Fibroblast of lung (primary cell): Measurements from ENCODE around the gene CCDC54. TPM values are rescaled to one million over a fixed set of nuclear protein-coding genes. Genes with fewer than 3 reads are reported as not detected.

ENCODE experiments used
- DNase-seq, 2 donors: peaks; one replicate each; pipeline versions ENCODE4 v3.0.0 to v3.0.0-alpha.2; 2010; ENCODE audit warnings: low read depth in 2 of 2
- H2AFZ ChIP-seq: 2 replicates; pipeline ENCODE4 v1.5.1; 2012; ENCODE audit warnings: low read length, control low read depth, inconsistent platforms
- H3K27ac ChIP-seq: 2 replicates; pipeline ENCODE4 v1.5.1; 2011; ENCODE audit warnings: low read length, control low read depth; ENCODE audit not compliant: insufficient read depth
- H3K27me3 ChIP-seq: 2 replicates; pipeline ENCODE4 v1.5.1; 2011; ENCODE audit warnings: mild to moderate bottlenecking, low read length; ENCODE audit not compliant: control insufficient read depth, insufficient read depth
- H3K36me3 ChIP-seq: 2 replicates; pipeline ENCODE4 v1.5.1; 2011; ENCODE audit warnings: low read length; ENCODE audit not compliant: control insufficient read depth, insufficient read depth
- H3K4me1 ChIP-seq: 2 replicates; pipeline ENCODE4 v1.5.1; 2011; ENCODE audit warnings: low read length; ENCODE audit not compliant: control insufficient read depth, insufficient read depth; ENCODE audit errors: extremely low read depth
- H3K4me2 ChIP-seq: 2 replicates; pipeline ENCODE4 v1.5.1; 2011; ENCODE audit warnings: low read length, control low read depth; ENCODE audit not compliant: insufficient read depth; ENCODE audit errors: extremely low read depth
- H3K4me3 ChIP-seq, 4 experiments: fragments of 200-600 bp in 1 of 4; sonication (generic) in 1 of 4; replicated peaks in 1 of 4; 2 replicates each; pipeline ENCODE4 v1.5.1; 2011 to 2016; ENCODE audit warnings: low read length in 4 of 4, low read depth in 3 of 4, mild to moderate bottlenecking in 3 of 4, control low read depth in 2 of 4, inconsistent platforms in 1 of 4, mixed read lengths in 1 of 4; ENCODE audit not compliant: insufficient read depth in 1 of 4; ENCODE audit errors: control extremely low read depth in 1 of 4
- H3K79me2 ChIP-seq: 2 replicates; pipeline ENCODE4 v1.5.1; 2012; ENCODE audit warnings: mild to moderate bottlenecking, low read length, inconsistent platforms; ENCODE audit not compliant: control insufficient read depth, insufficient read depth
- H3K9ac ChIP-seq: 2 replicates; pipeline ENCODE4 v1.5.1; 2011; ENCODE audit warnings: mild to moderate bottlenecking, low read length, control low read depth; ENCODE audit not compliant: insufficient read depth
- H3K9me3 ChIP-seq: 2 replicates; pipeline ENCODE4 v1.5.1; 2012; ENCODE audit warnings: low read depth, low read length; ENCODE audit not compliant: control insufficient read depth, insufficient read depth
- H4K20me1 ChIP-seq: 2 replicates; pipeline ENCODE4 v1.5.1; 2011; ENCODE audit warnings: low read length; ENCODE audit not compliant: control insufficient read depth, insufficient read depth; ENCODE audit errors: extremely low read depth
- CTCF ChIP-seq, 2 donors: IDR thresholded peaks in 1 of 2; conservative IDR thresholded peaks in 1 of 2; 1 replicate in 1 of 2; 2 replicates in 1 of 2; pipeline ENCODE4 v1.5.1; 2011 to 2012; ENCODE audit warnings: low read length in 2 of 2, control low read depth in 1 of 2, inconsistent platforms in 1 of 2, low read depth in 1 of 2, mild to moderate bottlenecking in 1 of 2
- EZH2 ChIP-seq: IDR thresholded peaks from 2 replicates; pipeline ENCODE4 v1.5.1; 2012; ENCODE audit warnings: low read length, control low read depth, mild to moderate bottlenecking; ENCODE audit errors: missing control alignments
- polyA plus RNA-seq, 2 donors: library from polyadenylated mRNA; depleted of rRNA in 1 of 2; stranded (reverse) in 1 of 2; unstranded in 1 of 2; fragments of >200 nt; gene quantifications; 2 replicates each; pipeline ENCODE4 v1.2.1, GENCODE V29; 2011 to 2012; ENCODE audit warnings: missing spikeins in 1 of 2
- total RNA-seq: library from RNA; depleted of rRNA; stranded (reverse); fragments of >200 nt; gene quantifications from 2 replicates; pipeline ENCODE4 v1.2.1, GENCODE V29; 2014

Gene CCDC54
- total and polyA plus RNA-seq, 2 donors (not counting 1 experiment from before 2014, with no cell fraction given), result not detected

- TF ChIP-seq CTCF (conservative IDR thresholded peaks at IDR 0.05 in 1 of 2, IDR thresholded peaks at IDR 0.05 in 1 of 2; ENCODE audit: low read depth in 1 of 2, low read length in 2 of 2) (no peak), EZH2 (no peak)
- DNase-seq, result no peak
- H3K9me3 ChIP-seq, result no peaks in the 10 kb centered on the region
- H3K27ac ChIP-seq, result no peak overlapping the region
- no peak overlapping the region for H3K4me2 ChIP-seq
- no peak overlapping the region for H3K4me3 ChIP-seq
- H2AFZ ChIP-seq, result no peak overlapping the region
- no peaks in the 10 kb centered on the region for H4K20me1 ChIP-seq
- H3K36me3 ChIP-seq, result no peaks in the 10 kb centered on the region
- H3K4me1 ChIP-seq, result no peaks in the 10 kb centered on the region
- H3K9ac ChIP-seq, result no peak overlapping the region
- no peaks in the 10 kb centered on the region for H3K79me2 ChIP-seq
- H3K27me3 ChIP-seq, result no peaks in the 10 kb centered on the region
These were observed 5.4 kb downstream of the CCDC54 start for GRCh38 chr3:107382631-107383030.

- H3K27ac ChIP-seq, result no peak overlapping the region
- TF ChIP-seq CTCF (conservative IDR thresholded peaks at IDR 0.05 in 1 of 2, IDR thresholded peaks at IDR 0.05 in 1 of 2; ENCODE audit: low read depth in 1 of 2, low read length in 2 of 2), result no peak
- H3K79me2 ChIP-seq, result no peaks in the 10 kb centered on the region
- no peaks in the 10 kb centered on the region for H4K20me1 ChIP-seq
- H3K27me3 ChIP-seq, result no peaks in the 10 kb centered on the region
- H2AFZ ChIP-seq, result no peak overlapping the region
- no peak overlapping the region for H3K4me2 ChIP-seq
- H3K9me3 ChIP-seq, result no peaks in the 10 kb centered on the region
- DNase-seq, result no peak
- no peak overlapping the region for H3K4me3 ChIP-seq
- H3K36me3 ChIP-seq, result no peaks in the 10 kb centered on the region
- H3K4me1 ChIP-seq, result no peaks in the 10 kb centered on the region
- no peak overlapping the region for H3K9ac ChIP-seq
These were observed 7.2 kb downstream of the CCDC54 start for GRCh38 chr3:107384428-107384827.

- Histone ChIP-seq H3K27me3 (no peaks in the 10 kb centered on the region), H3K4me1 (no peaks in the 10 kb centered on the region), H4K20me1 (no peaks in the 10 kb centered on the region), H3K9me3 (no peaks in the 10 kb centered on the region), H3K36me3 (no peaks in the 10 kb centered on the region), H3K79me2 (no peaks in the 10 kb centered on the region), H3K4me2 (no peak overlapping the region), H3K27ac (no peak overlapping the region), H3K4me3 (no peak overlapping the region), H2AFZ (no peak overlapping the region), H3K9ac (no peak overlapping the region)
- no peak for DNase-seq
- TF ChIP-seq CTCF (conservative IDR thresholded peaks at IDR 0.05 in 1 of 2, IDR thresholded peaks at IDR 0.05 in 1 of 2; ENCODE audit: low read depth in 1 of 2, low read length in 2 of 2) (no peak), EZH2 (no peak)
These were observed 7.7 kb downstream of the CCDC54 start for GRCh38 chr3:107384907-107385306.
